Nucleus accumbens (tissue), 56 donors: ENCODE results near the gene ZNF471.

Source experiments
- DNase-seq, 56 donors: peaks; one replicate each; lab custom pipeline; 2025; lab: John Stamatoyannopoulos, UW

ZNF471 gene

DNA sequence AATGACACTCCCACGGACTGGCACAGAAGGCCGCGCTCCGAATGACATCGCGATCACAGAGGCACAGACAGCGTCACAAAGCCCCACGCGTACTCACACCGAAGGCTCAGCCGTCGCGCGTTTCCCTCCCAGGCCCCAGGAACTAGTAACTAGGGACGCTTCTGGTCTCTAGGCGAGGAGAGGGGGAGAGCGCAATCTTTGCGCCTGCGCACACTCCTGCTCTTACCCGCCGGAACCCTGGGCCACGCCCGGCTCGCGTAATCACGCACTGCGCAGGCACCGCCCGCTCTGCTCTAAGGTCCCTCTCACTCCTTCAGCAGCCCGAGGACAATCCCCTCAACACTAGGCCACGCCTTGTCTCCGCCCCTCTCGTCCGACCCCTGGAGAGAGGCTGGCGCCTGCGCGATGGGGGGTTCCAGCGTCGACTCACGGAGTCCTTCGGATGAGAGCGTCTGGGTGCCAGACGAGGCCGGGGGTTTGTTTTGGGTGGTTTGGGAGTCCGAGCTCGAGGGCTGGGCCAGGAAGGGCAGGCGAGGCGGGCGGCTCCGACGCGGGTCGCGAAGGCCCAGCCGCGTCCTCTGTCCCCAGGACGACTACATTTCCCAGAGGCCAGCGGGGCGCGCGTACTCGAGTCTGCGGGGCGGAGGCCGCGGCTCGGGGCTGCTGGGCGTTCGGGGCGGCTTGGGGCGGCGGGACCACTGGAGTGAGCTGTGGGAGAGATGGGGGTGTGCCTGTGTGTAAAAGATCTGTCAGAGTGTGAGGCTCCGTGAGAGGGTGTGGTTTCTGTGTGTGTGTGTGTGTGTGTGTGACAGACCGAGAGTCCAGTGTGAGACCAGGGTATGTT lies at the start of gene ZNF471:
TSS of gene ZNF471 (plus strand) at position 410 of the 844 bp plus-strand sequence. CDS start 3,717 bp downstream, outside the sequence.
- DNase-seq, result peak; percentile 82 to 99 (median 98)

DNA sequence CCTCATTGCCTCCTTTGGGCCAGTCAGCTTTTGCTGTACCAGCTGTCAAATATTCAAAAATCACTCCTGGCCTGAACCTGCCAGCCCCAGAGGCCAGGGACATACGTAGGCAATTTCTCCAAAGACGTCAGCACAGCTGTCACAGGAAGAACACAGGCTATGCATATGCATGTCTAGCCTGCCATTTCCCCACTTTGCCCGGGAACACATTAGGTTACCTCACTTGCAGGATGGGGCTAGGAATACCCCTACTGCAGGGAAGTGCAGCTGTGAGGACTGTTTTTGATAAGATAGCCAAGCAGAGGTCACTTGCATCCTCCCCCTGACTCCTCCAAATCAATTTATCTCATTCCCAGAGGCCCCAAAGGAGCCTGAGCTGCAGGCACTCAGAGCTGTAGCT lies 33.3 kb upstream of the ZNF471 start:
- no peak for DNase-seq

DNA sequence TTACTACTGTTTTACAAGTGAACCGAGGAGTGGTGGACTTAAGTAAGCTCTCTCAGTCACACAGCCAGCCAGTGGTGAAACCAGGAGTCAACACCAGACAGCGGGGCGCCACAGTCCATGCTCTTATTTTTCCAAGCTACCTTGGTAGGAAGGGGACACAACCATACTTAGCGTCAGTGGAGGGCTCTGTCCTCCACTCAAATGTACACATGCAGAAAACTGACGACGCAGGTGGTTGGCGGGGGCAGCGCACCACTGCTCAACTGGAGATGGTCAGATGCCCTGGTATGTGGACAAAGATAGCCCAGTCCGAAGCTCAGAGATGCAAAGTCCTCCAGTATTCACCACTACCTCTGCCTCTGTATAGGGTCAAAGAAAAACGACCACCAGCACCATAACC lies 31.6 kb upstream of the ZNF471 start:
- peak in 1 of 56 donors; percentile 33 for DNase-seq

DNA sequence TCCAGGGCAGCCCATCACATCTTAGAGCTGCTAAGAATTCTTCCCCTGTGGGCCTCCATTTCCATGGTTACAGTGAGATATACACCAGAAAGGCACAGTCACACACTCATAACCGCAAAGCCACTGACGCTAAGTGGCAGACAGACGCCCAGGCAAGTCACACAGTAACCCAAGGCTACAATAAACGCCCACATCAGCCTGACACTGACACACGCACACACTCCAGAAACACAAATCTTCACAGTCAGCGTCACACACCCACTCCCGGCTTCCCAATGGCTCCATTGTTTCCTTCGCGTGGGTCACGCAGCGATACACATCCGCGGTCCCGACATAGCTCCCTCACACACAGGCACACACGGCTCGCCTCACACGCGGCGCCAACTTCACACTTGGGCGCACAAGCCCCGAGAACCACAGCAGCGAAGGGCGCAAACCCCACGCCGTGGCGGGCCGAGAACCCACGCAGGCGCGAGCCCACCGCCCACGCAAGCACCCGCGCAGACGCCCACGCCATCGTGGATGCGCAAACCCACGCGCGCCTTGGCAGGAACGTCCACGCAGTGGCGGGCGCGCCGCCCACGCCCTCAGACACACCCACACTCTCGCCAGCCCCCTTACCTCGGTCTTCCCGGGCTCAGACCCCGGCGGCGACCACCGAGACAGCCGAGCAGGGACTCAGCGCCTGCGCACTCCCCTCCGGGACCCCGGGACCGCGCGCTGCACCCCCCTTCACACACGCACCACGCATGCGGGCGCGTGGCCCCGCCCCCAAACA lies 30.8 kb upstream of the ZNF471 start, which contains the start of gene ZNF667:
TSS of gene ZNF667 (minus strand) at position 695 of the 778 bp plus-strand sequence. CDS start 14,975 bp downstream, outside the sequence.
- peak in 51 of 56 donors; percentile 11 to 87 (median 60) for DNase-seq

DNA sequence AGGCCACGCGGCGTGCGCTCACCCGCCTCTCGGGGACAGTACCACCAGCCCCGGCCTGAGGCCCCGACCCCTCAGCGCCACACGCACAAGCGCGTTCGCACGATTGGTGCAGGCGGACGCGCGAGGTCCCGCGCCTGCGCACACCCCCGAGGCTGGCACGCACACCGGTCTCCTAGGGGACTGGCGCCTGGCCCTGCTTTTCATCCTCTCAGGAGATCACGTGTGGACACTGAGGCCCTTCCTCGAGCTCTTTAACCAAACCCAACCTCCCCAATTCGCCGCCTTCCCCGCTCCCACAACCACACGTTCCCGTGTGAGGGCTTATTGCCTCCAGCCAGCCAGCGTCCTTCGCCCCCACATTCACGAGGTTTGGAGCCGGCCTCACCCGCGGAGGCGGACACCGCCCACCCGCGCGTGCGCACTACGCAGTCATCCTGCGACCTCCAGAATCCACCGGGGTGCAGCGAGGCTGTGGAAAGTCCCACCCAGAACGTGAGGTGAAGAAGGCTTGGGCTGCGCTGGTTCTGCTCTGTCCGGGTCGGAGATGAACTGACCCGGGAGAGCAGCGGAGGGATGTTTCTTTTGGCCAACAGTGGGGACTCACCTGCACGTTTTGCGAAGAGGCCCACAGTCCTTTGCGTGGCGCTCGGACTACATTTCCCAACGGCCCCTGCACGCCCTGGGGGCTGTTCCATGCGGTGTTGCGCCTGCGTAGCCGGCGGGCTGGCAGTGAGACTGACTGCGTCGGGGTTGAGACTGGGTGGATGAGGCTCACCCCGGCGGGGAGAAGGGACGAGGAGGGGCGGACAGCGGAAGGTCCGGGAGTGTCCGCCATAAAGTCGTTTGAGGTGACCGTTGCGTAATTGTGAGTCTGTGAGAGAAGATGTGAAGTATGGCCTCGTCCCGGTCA lies 30.0 kb upstream of the ZNF471 start:
- DNase-seq, result peak; percentile 47 to 99 (median 94)

DNA sequence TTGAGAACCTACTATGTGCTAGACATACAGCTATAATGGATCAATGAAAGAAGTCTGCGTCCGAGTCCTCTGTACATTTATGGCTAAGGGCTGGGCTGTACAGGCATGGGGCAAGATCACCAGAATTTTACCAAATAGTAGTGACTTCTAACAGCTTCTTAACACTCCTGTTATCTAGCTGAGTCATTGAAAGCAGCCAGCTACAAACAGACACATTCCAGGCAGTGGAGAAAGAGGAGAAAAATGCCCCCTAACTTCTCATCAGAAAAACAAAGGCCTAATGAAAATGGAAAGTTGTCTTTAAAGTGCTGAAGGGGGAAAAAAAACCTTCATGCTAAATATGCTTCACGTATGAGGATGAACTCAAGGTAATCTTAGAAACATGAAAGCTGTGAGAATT lies 16.3 kb upstream of the ZNF471 start:
- no peak for DNase-seq

DNA sequence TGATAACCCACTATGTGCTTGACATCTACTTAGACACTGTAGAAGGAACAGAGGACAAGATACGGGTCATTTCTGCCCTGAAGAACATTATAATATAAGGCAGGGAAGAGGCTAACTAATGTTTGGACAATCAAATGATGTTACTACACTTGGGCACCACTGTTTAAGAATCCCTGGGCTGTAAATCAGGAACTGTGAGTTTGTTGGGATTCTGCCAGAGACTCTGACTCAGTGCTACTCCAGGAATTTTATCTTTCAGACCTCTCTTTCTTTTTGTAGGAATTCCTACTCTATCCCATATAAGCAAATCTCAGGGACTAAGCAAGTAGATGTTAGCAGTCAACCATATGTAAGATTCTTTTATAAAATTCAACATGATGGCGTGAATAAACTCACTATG lies 3.1 kb upstream of the ZNF471 start:
- no peak for DNase-seq

DNA sequence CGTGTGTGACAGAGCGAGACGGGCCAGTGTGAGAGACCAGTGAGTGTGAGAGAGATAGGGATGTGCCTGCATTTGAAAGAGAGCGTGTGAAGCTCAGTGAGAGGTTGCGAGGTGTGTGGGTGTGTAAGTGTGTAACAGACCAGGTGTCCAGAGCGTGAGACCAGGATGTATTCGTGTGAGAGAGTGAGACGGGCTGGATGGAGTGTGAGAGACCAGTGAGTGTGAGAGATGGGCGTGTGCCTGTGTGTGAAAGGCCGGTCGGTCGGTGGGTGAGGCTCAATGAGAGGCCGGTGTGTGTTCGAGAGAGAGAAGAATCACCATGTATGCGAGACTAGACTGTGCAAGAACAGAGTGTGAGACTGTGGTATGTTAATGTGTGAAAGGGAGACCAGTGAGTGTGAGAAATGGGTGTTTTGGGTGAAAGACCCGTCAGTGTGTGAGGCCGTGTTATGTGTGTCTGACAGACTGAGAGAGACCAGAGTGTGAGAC lies 679 bp downstream of the ZNF471 start:
- peak in 2 of 56 donors; percentile 25 to 32 for DNase-seq

DNA sequence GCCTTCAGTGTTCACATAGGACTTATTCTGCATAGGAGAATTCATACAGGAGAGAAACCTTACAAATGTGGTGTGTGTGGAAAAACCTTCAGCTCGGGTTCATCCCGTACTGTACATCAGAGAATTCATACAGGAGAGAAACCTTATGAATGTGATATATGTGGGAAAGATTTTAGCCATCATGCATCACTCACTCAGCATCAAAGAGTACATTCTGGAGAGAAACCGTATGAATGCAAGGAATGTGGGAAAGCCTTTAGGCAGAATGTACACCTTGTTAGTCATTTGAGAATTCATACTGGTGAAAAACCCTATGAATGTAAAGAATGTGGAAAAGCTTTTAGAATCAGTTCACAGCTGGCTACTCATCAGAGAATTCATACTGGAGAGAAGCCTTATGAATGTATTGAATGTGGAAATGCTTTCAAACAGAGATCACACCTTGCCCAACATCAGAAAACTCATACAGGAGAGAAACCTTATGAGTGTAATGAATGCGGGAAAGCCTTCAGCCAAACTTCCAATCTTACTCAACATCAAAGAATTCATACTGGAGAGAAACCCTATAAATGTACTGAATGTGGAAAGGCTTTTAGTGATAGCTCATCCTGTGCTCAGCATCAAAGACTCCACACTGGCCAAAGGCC lies 17.7 kb downstream of the ZNF471 start:
- DNase-seq, result no peak

DNA sequence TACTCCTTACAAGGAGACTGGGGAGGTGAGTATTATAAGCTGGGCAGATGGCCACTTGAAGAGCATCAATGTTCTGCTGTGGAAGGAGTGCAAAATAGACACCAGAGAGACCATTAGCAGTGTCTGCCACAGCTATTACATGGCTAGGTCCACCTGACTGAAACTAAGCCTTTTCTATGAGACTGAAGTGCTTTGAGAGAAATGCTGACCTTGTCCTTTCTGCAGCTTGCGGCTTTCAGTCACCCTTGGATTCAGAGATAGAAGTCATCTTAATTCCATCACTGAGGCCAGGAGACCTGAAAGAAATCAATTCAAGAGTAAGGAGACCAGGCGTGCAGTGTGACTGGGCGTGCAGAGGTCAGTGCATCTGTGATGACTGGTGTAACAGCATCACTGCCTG lies 29.8 kb downstream of the ZNF471 start:
- DNase-seq, result no peak

DNA sequence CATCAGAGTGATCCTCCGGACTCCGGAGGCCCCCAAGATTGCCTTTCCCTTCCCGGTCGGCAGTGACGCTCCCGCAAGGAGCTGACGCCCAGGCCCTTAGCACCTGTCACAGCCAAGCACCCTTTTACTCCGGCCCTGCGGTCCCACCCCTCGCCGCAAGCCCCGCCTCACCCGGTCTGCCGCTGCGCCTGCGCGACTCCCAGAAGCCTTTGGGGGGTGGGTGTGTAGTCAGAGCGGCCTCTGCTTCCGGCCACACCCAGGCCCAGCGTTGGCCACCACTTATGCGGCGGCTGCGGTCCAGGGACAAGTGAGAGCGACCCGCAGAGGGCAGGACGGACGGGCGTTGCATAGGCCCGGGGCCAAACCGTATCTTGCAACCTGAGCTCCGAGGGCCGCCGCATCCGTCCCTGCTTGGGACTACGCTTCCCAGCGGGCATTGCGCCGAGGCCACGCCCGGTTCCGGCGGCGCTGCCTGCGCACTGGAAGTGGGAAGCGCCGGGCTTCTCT lies 30.7 kb downstream of the ZNF471 start:
- peak; percentile 58 to 98 (median 93) for DNase-seq

DNA sequence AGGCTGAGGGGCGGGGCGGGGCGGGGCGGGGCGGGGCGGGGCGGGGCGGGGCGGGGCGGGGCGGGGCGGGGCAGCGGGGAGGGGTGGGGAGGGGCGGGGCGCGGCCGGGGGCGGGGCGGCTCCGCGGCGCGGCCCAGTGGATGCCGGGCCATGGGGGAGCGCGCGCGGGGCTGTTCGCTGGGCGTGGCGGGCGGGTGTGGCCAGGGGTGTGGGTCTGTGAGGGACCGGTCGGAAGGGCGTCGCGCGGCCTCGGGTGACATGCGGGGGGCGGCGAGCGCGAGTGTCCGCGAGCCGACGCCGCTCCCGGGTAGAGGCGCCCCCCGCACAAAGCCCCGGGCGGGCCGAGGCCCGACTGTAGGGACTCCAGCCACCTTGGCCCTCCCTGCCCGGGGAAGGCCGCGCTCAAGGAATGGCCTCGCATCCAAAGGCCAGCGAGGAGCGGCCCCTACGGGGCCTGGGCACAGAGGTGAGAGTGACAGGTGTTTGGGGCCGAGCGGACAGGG lies 31.2 kb downstream of the ZNF471 start, which contains the start of gene ZFP28:
TSS of gene ZFP28 (plus strand) at position 188 of the 503 bp plus-strand sequence. CDS start at position 259, 71 bp downstream.
- DNase-seq, result peak in 35 of 56 donors; percentile 27 to 90 (median 79)

DNA sequence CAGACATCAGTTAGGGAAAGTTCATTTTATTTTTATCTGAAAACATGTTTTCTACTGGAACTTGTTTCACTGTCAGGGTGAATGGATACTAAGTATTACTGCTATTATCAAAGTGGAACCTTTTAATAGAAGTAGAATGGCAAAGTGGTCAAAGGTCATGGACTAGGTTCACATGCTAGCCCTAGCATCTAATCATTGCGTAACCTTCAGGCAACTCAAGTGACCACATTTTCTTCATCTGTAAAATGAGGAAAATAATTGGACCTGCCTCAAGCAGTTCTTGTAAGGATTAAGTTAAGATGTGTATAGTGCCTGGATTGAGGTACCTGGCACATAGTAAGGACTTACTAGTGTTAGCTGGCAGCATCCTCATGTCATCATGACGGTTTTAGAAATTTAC lies 36.1 kb downstream of the ZNF471 start:
- DNase-seq, result no peak

DNA sequence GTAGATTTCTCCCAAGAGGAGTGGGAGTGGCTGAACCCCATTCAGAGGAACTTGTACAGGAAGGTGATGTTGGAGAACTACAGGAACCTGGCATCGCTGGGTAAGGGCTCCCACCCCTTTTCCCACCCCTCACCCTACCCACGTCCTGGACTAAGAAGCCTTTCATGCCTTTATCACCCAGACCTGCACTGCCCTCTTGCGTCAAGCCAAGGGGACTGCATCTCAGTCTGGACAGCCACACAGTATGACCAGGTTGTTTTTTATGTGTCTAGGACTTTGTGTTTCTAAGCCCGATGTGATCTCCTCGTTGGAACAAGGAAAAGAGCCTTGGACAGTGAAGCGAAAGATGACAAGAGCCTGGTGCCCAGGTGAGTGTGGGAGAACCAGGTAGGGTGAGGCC lies 39.9 kb downstream of the ZNF471 start:
- DNase-seq, result no peak

DNA sequence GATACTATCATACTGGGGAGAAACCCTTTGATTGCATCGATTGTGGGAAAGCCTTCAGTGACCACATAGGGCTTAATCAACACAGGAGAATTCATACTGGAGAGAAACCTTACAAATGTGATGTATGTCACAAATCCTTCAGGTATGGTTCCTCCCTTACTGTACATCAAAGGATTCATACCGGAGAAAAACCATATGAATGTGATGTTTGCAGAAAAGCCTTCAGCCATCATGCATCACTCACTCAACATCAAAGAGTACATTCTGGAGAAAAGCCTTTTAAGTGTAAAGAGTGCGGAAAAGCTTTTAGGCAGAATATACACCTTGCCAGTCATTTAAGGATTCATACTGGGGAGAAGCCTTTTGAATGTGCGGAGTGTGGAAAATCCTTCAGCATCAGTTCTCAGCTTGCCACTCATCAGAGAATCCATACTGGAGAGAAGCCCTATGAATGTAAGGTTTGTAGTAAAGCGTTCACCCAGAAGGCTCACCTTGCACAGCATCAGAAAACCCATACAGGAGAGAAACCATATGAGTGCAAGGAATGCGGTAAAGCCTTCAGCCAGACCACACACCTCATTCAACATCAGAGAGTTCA lies 46.7 kb downstream of the ZNF471 start:
- no peak for DNase-seq

DNA sequence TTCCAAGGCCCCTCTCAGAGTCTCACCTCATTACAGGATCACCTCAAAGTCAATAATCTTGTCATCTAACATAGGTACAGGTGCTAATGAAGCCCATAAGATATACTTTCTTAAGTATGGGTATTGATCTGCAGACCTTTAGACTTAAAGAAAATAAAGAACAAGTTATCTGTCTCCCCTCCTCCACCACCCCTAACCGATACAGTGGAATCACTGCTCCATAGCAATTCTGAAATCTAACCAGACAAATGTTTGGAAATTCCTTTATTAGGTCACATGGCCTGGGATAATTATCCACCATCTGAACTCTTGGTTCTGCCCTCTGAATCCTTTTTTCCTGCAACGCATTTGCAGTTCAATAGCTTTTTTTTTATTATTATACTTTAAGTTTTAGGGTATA lies 55.1 kb downstream of the ZNF471 start:
- no peak for DNase-seq

DNA sequence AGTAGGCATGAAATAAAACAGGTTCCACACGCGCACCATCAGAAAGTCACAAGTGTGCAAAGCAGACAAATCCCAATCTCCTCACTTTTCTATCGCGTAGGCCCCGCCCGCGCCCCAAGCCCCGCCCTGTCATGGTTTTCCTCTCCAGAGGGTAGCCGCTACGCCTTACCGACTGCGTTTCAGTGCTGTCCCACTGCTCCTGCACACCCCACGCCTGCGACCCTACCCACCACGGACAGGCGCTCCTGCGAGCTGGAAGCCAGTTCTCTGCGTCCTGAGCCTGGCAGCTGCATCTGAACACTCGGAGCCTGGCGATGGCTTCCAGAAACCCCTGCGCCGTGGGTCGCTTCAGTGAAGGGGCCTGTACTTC lies 59.2 kb downstream of the ZNF471 start:
- peak in 33 of 56 donors; percentile 6 to 78 (median 56) for DNase-seq

DNA sequence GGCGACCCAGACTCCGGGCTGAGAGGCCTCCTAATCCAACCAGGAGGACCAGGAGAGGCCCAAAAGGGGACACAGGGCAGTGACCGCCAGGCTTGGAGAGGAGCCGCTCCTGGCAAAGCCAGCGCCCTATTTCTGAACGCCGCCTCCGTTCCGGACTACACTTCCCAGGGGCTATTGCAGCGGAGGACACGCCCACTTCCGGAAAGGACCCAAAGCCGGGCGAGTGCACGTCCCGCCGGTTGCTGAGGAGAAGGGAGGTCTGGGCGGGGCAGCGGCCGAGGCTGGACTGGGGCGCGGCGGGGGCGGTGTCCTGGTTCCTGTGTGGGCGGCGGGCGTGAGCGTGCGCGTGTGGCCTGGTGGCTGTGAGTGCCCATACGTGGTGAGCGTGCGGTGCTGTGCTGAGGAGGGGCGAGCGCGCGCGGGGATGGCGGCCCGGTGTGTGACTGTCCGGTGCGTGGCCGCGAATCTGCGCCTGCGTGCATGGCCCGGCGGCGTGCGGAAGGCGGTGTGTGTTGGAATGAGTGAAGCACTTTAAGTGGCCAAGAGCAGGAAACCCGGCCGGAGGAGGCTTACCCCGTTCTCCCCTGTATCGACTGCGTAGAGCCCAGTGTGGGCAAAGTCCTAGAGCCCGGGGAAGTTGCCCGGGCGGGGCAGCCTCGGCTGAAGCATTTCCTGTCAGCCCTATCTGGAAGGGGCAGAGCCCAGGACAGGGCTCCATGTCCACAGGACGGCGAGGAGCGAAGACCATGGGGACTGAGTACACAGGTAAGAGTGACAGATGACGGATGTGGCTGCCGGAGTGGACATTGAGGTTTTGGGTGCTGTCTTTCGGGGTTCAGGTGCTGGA lies 59.8 kb downstream of the ZNF471 start, which contains the start of gene ZNF470:
TSS of gene ZNF470 (plus strand) at position 195 of the 847 bp plus-strand sequence. CDS start 2,844 bp downstream, outside the sequence.
- peak; percentile 55 to 95 (median 87) for DNase-seq
